ENCODE results near the gene AP5S1. TPM values are rescaled to one million over a fixed set of nuclear protein-coding genes. Genes with fewer than 3 reads are reported as not detected.

The AP5S1 gene
- total and polyA plus RNA-seq, 2 of the 13 experiments (the other 11 are each of a cell fraction or from before 2014, with no cell fraction given): 7.9 to 23.2 TPM

DNA sequence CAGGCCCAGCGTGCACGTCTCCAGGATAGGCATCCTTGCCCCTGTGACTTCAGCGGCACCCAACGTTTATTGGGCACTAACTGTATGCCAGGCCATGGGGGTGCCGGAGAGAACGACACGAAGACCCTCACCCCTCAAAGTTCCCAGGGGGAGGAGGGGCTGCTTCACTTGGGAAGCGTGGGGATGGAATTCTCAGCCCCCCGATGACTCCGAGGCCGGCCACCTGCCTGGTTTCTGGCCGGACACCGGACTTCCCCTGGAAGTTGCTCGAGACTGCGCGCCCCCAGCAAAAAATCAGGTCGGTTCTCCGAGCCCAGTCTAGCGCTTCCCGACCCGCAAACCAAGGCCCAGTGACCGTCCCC lies 26.0 kb downstream of the AP5S1 start (continued):
- TF ChIP-seq, protein P1, sequence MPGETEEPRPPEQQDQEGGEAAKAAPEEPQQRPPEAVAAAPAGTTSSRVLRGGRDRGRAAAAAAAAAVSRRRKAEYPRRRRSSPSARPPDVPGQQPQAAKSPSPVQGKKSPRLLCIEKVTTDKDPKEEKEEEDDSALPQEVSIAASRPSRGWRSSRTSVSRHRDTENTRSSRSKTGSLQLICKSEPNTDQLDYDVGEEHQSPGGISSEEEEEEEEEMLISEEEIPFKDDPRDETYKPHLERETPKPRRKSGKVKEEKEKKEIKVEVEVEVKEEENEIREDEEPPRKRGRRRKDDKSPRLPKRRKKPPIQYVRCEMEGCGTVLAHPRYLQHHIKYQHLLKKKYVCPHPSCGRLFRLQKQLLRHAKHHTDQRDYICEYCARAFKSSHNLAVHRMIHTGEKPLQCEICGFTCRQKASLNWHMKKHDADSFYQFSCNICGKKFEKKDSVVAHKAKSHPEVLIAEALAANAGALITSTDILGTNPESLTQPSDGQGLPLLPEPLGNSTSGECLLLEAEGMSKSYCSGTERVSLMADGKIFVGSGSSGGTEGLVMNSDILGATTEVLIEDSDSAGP (CRISPR knock-in tag; IDR thresholded peaks at IDR 0.05; ENCODE audit: borderline replicate concordance): peak; percentile 3; the same call in 1 of the 2 replicates
- no peak for TF ChIP-seq ZNF782 (CRISPR knock-in tag; IDR thresholded peaks at IDR 0.05; ENCODE audit: borderline replicate concordance)
- no peak; the same call in 1 of the 2 replicates for TF ChIP-seq ZNF331 (CRISPR knock-in tag; IDR thresholded peaks at IDR 0.05)
- TF ChIP-seq EZH2 (conservative IDR thresholded peaks at IDR 0.05; ENCODE audit: low read depth, low read length): no peak
- TF ChIP-seq REXO4 (CRISPR knock-in tag; IDR thresholded peaks at IDR 0.05; ENCODE audit: borderline replicate concordance): no peak
- TF ChIP-seq, protein P2, sequence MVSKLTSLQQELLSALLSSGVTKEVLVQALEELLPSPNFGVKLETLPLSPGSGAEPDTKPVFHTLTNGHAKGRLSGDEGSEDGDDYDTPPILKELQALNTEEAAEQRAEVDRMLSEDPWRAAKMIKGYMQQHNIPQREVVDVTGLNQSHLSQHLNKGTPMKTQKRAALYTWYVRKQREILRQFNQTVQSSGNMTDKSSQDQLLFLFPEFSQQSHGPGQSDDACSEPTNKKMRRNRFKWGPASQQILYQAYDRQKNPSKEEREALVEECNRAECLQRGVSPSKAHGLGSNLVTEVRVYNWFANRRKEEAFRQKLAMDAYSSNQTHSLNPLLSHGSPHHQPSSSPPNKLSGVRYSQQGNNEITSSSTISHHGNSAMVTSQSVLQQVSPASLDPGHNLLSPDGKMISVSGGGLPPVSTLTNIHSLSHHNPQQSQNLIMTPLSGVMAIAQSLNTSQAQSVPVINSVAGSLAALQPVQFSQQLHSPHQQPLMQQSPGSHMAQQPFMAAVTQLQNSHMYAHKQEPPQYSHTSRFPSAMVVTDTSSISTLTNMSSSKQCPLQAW (CRISPR knock-in tag; IDR thresholded peaks at IDR 0.05): no peak
- TF ChIP-seq KLF13 (CRISPR knock-in tag; IDR thresholded peaks at IDR 0.05): peak; percentile 54; the same call in 1 of the 2 replicates
- no peak for TF ChIP-seq ERF (CRISPR knock-in tag; IDR thresholded peaks at IDR 0.05)
- no peak; the same call in 1 of the 2 replicates for TF ChIP-seq ZBTB7B (CRISPR knock-in tag; IDR thresholded peaks at IDR 0.05)
- TF ChIP-seq ZKSCAN5 (CRISPR knock-in tag; IDR thresholded peaks at IDR 0.05): no peak
- TF ChIP-seq, protein P3, sequence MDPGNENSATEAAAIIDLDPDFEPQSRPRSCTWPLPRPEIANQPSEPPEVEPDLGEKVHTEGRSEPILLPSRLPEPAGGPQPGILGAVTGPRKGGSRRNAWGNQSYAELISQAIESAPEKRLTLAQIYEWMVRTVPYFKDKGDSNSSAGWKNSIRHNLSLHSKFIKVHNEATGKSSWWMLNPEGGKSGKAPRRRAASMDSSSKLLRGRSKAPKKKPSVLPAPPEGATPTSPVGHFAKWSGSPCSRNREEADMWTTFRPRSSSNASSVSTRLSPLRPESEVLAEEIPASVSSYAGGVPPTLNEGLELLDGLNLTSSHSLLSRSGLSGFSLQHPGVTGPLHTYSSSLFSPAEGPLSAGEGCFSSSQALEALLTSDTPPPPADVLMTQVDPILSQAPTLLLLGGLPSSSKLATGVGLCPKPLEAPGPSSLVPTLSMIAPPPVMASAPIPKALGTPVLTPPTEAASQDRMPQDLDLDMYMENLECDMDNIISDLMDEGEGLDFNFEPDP (CRISPR knock-in tag; conservative IDR thresholded peaks at IDR 0.05): peak; percentile 7; the same call in 1 of the 2 replicates
- TF ChIP-seq GFI1 (CRISPR knock-in tag; IDR thresholded peaks at IDR 0.05; ENCODE audit: borderline replicate concordance): no peak; the same call in 1 of the 2 replicates
- no peak for TF ChIP-seq NFE2L2 (IDR thresholded peaks at IDR 0.05; ENCODE audit: low read length)
- no peak for TF ChIP-seq BCL6 (CRISPR knock-in tag; IDR thresholded peaks at IDR 0.05)
- TF ChIP-seq, protein P4, sequence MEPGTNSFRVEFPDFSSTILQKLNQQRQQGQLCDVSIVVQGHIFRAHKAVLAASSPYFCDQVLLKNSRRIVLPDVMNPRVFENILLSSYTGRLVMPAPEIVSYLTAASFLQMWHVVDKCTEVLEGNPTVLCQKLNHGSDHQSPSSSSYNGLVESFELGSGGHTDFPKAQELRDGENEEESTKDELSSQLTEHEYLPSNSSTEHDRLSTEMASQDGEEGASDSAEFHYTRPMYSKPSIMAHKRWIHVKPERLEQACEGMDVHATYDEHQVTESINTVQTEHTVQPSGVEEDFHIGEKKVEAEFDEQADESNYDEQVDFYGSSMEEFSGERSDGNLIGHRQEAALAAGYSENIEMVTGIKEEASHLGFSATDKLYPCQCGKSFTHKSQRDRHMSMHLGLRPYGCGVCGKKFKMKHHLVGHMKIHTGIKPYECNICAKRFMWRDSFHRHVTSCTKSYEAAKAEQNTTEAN (CRISPR knock-in tag; conservative IDR thresholded peaks at IDR 0.05): peak; percentile 77
- TF ChIP-seq MEIS2 (CRISPR knock-in tag; IDR thresholded peaks at IDR 0.05): peak; percentile 88; the same call in 1 of the 2 replicates
- 0 out of 2 replicates have a peak, but pooled peaks have one; percentile 93 for TF ChIP-seq ZNF773 (CRISPR knock-in tag; IDR thresholded peaks at IDR 0.05; ENCODE audit: borderline replicate concordance)
- no peak for TF ChIP-seq ZFYVE20 (CRISPR knock-in tag; IDR thresholded peaks at IDR 0.05; ENCODE audit: borderline replicate concordance, low read depth)
- TF ChIP-seq, protein P5, sequence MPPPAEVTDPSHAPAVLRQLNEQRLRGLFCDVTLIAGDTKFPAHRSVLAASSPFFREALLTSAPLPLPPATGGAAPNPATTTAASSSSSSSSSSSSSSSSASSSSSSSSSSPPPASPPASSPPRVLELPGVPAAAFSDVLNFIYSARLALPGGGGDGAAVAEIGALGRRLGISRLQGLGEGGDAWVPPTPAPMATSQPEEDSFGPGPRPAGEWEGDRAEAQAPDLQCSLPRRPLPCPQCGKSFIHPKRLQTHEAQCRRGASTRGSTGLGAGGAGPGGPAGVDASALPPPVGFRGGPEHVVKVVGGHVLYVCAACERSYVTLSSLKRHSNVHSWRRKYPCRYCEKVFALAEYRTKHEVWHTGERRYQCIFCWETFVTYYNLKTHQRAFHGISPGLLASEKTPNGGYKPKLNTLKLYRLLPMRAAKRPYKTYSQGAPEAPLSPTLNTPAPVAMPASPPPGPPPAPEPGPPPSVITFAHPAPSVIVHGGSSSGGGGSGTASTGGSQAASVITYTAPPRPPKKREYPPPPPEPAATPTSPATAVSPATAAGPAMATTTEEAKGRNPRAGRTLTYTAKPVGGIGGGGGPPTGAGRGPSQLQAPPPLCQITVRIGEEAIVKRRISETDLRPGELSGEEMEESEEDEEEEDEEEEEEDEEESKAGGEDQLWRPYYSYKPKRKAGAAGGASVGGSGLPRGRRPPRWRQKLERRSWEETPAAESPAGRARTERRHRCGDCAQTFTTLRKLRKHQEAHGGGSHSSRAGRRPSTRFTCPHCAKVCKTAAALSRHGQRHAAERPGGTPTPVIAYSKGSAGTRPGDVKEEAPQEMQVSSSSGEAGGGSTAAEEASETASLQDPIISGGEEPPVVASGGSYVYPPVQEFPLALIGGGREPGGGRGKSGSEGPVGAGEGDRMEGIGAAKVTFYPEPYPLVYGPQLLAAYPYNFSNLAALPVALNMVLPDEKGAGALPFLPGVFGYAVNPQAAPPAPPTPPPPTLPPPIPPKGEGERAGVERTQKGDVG (CRISPR knock-in tag; IDR thresholded peaks at IDR 0.05; ENCODE audit: borderline replicate concordance): no peak
- TF ChIP-seq ZNF709 (CRISPR knock-in tag; IDR thresholded peaks at IDR 0.05): 0 out of 2 replicates have a peak, but pooled peaks have one; percentile 9
- no peak for TF ChIP-seq ZFX (CRISPR knock-in tag; IDR thresholded peaks at IDR 0.05; ENCODE audit: low read depth)

All from HepG2 (cell line).